ENCODE results near the gene IGFBP3.

IGFBP3 gene

GRCh38 chr7:45872116-45873034 lies 48.7 kb downstream of the IGFBP3 start:
- no peak for DNase-seq

DNA sequence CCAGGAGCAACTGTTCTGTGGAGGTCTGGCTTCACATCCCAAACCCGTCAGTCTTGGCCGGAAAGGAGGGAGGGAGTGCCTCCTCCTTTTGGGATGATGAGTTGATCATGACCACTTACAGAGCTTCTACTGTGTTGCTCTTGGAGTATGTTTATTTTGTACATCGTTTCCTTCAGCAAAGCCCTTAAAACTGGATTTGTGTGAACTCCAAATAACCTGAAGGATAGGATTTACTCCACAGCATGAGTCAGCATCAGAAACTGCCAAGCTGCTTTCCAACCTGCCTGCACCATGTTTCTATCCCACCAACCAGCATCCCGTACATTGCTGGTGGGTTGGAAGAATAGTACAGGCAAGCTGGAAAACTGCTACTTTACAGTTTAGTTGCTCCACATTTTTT lies 51.6 kb downstream of the IGFBP3 start:
- DNase-seq = no peak

DNA sequence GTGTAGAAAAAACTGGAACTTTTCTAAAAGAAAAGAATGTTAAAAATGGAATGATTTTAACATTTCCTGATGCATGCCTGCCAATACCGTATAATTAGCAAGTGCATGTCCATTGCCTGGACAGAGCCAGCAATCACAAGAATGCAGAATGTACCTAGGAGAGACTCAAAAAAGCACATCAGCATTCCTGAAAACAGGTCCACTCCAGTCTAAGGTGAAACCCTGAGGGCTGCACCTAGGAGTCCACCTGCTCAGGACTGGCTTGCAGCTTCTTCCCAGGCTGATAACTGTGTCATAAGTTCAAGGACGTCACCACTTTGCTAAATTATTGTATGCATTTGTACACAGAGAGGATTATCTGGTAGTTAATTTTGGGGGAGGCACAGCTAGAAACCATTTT lies 53.6 kb downstream of the IGFBP3 start:
- DNase-seq = no peak

DNA sequence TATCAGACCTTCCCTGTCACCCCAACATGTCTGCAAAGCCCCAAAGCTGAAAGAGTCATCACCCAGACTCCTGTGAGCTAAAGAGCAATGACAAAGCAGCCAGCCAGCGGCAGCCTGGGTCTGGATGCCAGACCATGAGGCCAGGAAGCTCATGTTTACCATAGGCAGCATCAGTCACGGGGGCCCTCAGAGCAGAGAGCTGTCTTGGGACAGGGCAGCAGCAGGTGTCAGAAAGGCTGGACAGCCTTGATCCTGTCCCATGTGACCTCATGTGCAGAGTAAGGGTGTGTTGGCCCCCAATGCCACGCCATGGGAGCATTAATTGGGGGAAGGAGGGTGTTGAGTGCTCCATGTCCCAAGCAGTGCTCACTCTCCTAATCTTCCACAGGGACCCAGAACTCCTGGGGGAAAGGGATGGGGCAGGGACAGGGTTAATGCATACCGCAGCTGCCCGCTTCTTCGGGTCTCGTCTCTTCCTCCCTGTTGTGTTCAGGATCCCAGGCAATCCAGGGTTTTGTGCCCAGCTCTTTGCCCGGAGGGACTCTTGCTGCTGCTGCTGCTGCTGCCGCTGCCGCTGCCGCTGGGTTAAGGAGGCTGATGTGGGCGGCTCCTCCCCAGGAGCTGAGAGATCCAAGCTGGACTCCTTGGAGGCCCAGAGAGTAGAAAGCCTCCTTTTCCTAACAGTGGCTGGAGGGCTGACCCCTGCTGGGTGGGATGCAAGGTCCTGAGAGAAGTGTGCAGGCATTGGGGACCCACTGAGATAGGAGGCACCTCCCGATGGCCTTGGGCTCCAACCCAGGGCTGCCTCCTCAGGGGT lies 55.3 kb downstream of the IGFBP3 start:
- no peak for DNase-seq

DNA sequence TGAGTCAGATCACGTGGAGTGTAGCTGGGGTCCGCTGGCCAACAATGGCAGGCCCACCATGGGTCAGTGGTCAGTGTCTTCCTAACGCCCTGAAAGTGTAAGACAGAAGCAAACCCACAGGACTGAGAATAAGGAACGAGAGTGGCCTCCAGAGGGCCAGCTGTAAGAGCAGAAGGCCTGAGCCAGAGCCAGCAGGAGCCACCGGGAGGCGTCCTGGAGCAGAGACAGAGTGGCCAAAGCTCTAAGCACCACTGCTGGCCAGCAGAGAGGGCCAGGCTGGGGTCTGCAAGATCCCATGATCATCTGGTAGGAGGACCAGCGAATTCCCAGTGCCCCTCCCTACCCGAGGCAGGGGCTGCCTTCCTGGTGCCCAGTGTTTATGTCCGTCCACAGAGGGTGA lies 57.4 kb downstream of the IGFBP3 start:
- no peak for DNase-seq

All from NCI-H2081 (cell line).